Panc1 (cell line): ENCODE measurements around the gene TSHZ3. TPM values are rescaled to one million over a fixed set of nuclear protein-coding genes. Genes with fewer than 3 reads are reported as not detected.

Experiments used
- ATAC-seq: fragments of 200-7000 bp; cut with Tn5 transposase; 2 replicates; pipeline ENCODE4 v1.9.1; 2020; ENCODE audit warnings: mild to moderate bottlenecking, moderate library complexity
- BruUV-seq: library from RNA; stranded (reverse); fragments of 400-500 nt; replicated peaks from 2 replicates; lab custom pipeline; 2021; lab: Mats Ljungman, UMichigan
- CTCF ChIA-PET: fragments of 300-600 bp; sonication (Branson Sonifier 250); formaldehyde crosslinking; loops from one replicate; lab custom pipeline; 2022; ENCODE audit warnings: antibody characterized with exemption; lab: Charles Lee
- POLR2A ChIA-PET: fragments of 300-600 bp; sonication (Branson Sonifier 250); formaldehyde crosslinking; loops from one replicate; lab custom pipeline; 2022; ENCODE audit warnings: antibody characterized with exemption; lab: Charles Lee
- DNase-seq: peaks from one replicate; pipeline ENCODE4 v3.0.0-alpha.2; 2010; ENCODE audit warnings: low read depth, low spot score
- H3K27ac ChIP-seq: 2 replicates; pipeline ENCODE4 v1.5.1; 2011; ENCODE audit warnings: mild to moderate bottlenecking, low read length, inconsistent platforms
- H3K27me3 ChIP-seq: fragments of 200-500 bp; sonication (Bioruptor generic); 2 replicates; pipeline ENCODE4 v1.6.0; 2014; ENCODE audit warnings: low read length, inconsistent platforms; ENCODE audit not compliant: control insufficient read depth, insufficient read depth
- H3K36me3 ChIP-seq: fragments of 200-500 bp; sonication (Bioruptor generic); 2 replicates; pipeline ENCODE4 v1.5.1; 2014; ENCODE audit warnings: inconsistent platforms, mild to moderate bottlenecking, low read length, moderate library complexity; ENCODE audit not compliant: control insufficient read depth, insufficient read depth
- H3K4me1 ChIP-seq: 2 replicates; pipeline ENCODE4 v1.5.1; 2011; ENCODE audit warnings: inconsistent platforms, mild to moderate bottlenecking, low read length, moderate library complexity; ENCODE audit not compliant: control insufficient read depth, insufficient read depth
- H3K4me3 ChIP-seq, 2 experiments: 2 replicates each; pipeline ENCODE4 v1.5.1; 2011 to 2012; ENCODE audit warnings: low read depth in 2 of 2, low read length in 2 of 2, mild to moderate bottlenecking in 2 of 2, inconsistent platforms in 1 of 2, moderate library complexity in 1 of 2
- H3K9me3 ChIP-seq: fragments of 200-500 bp; sonication (Bioruptor generic); 2 replicates; pipeline ENCODE4 v1.5.1; 2014; ENCODE audit warnings: low read depth, mild to moderate bottlenecking, inconsistent platforms, low read length, moderate library complexity; ENCODE audit not compliant: control insufficient read depth, insufficient read depth
- POLR2AphosphoS5 ChIP-seq: IDR thresholded peaks from 2 replicates; pipeline ENCODE4 v1.6.1; 2012; ENCODE audit warnings: mild to moderate bottlenecking, low read depth, low read length, moderate library complexity
- SIN3A ChIP-seq: IDR thresholded peaks from 2 replicates; pipeline ENCODE4 v1.6.1; 2012; ENCODE audit warnings: low read depth, mild to moderate bottlenecking, low read length, moderate library complexity, borderline replicate concordance; ENCODE audit not compliant: insufficient read depth
- TCF7L2 ChIP-seq: IDR thresholded peaks from 2 replicates; pipeline ENCODE4 v1.6.1; 2011; ENCODE audit warnings: mild to moderate bottlenecking, low read depth, low read length, inconsistent platforms
- in situ Hi-C: cut with HindIII; loops from 2 replicates; pipeline ENCODE4 v1.10.0; 2016; ENCODE audit warnings: low sequenced_read_pairs, low pct_unique_long_range_greater_than_20kb
- intact Hi-C: fragments of 100-400 bp; cut with micrococcal nuclease; formaldehyde crosslinking; loops from one replicate; pipeline ENCODE4 v1.10.0; 2022; ENCODE audit not compliant: unreplicated experiment
- total RNA-seq: library from RNA; stranded (reverse); gene quantifications from one replicate; pipeline ENCODE4 v1.2.1, GENCODE V29; 2021; ENCODE audit not compliant: unreplicated experiment
- TF ChIP-seq, protein P1 (sequence below), 2 experiments: IDR thresholded peaks; 2 replicates each; pipeline ENCODE4 v1.6.1; 2011 to 2012; ENCODE audit warnings: low read depth in 2 of 2, control low read depth in 1 of 2, low read length in 1 of 2, mild to moderate bottlenecking in 1 of 2, moderate library complexity in 1 of 2; ENCODE audit not compliant: insufficient read depth in 1 of 2
- TF ChIP-seq, protein P2 (sequence below): fragments of 450-650 bp; IDR thresholded peaks from 2 replicates; pipeline ENCODE4 v1.5.1; 2017; ENCODE audit warnings: mild to moderate bottlenecking

TSHZ3 gene
- total RNA-seq, 1 experiment from 2014 or later, result 7.8 TPM

DNA sequence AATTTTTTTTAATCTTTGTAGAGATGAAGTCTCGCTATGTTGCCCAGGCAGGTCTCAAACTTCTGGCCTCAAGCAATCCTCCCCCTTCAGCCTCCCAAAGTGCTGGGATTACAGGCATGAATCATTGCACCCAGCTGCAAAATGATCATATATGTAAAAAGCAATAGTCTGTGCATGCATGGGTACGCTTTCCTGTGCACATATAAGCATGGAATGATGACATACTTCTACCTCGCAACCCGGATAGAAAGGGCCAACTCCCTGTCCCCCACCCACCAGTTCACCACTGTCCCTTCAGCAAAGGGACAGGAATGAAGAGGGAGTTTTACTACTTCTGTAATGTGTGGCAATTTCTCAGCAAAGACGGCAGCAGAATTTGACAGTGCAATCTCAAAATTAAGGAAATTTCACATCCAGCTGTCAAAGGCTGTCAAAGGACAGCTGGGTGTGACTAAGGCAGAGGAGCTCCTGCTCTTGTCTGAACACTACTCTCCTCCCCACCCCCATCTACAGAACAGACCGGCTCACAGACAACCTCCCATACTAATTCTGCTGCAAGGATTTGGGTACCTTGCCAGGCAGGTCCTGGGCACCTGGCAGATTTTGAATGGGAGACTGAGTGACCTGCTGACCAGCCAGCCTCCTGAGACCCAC is 95.6 kb downstream of the TSHZ3 start:
- CTCF ChIA-PET, result no interaction called here
- in situ Hi-C loops, result no loop called here
- no peak overlapping the region for H3K4me3 ChIP-seq
- intact Hi-C loops, result no loop called here
- no peaks in the 10 kb centered on the region for H3K36me3 ChIP-seq
- TF ChIP-seq, protein P1, sequence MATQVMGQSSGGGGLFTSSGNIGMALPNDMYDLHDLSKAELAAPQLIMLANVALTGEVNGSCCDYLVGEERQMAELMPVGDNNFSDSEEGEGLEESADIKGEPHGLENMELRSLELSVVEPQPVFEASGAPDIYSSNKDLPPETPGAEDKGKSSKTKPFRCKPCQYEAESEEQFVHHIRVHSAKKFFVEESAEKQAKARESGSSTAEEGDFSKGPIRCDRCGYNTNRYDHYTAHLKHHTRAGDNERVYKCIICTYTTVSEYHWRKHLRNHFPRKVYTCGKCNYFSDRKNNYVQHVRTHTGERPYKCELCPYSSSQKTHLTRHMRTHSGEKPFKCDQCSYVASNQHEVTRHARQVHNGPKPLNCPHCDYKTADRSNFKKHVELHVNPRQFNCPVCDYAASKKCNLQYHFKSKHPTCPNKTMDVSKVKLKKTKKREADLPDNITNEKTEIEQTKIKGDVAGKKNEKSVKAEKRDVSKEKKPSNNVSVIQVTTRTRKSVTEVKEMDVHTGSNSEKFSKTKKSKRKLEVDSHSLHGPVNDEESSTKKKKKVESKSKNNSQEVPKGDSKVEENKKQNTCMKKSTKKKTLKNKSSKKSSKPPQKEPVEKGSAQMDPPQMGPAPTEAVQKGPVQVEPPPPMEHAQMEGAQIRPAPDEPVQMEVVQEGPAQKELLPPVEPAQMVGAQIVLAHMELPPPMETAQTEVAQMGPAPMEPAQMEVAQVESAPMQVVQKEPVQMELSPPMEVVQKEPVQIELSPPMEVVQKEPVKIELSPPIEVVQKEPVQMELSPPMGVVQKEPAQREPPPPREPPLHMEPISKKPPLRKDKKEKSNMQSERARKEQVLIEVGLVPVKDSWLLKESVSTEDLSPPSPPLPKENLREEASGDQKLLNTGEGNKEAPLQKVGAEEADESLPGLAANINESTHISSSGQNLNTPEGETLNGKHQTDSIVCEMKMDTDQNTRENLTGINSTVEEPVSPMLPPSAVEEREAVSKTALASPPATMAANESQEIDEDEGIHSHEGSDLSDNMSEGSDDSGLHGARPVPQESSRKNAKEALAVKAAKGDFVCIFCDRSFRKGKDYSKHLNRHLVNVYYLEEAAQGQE (IDR thresholded peaks at IDR 0.05; ENCODE audit: insufficient read depth in 1 of 2, low read depth in 2 of 2, low read length in 1 of 2), result no peak
- TF ChIP-seq, protein P2, sequence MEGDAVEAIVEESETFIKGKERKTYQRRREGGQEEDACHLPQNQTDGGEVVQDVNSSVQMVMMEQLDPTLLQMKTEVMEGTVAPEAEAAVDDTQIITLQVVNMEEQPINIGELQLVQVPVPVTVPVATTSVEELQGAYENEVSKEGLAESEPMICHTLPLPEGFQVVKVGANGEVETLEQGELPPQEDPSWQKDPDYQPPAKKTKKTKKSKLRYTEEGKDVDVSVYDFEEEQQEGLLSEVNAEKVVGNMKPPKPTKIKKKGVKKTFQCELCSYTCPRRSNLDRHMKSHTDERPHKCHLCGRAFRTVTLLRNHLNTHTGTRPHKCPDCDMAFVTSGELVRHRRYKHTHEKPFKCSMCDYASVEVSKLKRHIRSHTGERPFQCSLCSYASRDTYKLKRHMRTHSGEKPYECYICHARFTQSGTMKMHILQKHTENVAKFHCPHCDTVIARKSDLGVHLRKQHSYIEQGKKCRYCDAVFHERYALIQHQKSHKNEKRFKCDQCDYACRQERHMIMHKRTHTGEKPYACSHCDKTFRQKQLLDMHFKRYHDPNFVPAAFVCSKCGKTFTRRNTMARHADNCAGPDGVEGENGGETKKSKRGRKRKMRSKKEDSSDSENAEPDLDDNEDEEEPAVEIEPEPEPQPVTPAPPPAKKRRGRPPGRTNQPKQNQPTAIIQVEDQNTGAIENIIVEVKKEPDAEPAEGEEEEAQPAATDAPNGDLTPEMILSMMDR, result no peak
- TF ChIP-seq POLR2AphosphoS5 (no peak), TCF7L2 (no peak), SIN3A (no peak)
- POLR2A ChIA-PET, result no interaction called here
- H3K27me3 ChIP-seq, result no peaks in the 10 kb centered on the region
- H3K4me1 ChIP-seq, result no peaks in the 10 kb centered on the region
- H3K27ac ChIP-seq, result no peak overlapping the region
- no peaks in the 10 kb centered on the region for H3K9me3 ChIP-seq
- no peak for DNase-seq
- ATAC-seq, result no peak
- no TSS peak for BruUV-seq

DNA sequence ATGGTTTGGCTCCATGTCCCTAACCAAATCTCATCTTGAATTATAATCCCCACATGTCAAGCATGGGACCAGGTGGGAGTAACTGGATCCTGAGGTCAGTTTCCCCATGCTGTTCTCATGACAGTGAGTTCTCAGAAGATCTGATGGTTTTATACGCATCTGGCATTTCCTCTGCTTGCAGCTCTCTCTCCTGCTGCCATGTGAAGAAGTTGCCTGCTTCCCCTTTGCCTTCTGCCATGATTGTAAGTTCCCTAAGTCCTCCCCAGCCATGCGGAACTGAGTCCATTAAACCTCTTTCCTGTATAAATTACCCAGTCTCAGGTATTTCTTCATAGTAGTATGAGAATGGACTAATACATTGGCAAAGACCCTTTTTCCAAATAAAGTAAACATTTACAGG is 96.8 kb downstream of the TSHZ3 start:
- TF ChIP-seq, protein P2, result no peak
- no peak for TF ChIP-seq TCF7L2
- no peak for TF ChIP-seq SIN3A
- no peak for TF ChIP-seq POLR2AphosphoS5
- TF ChIP-seq, protein P1 (IDR thresholded peaks at IDR 0.05; ENCODE audit: insufficient read depth in 1 of 2, low read depth in 2 of 2, low read length in 1 of 2), result no peak
- BruUV-seq, result no TSS peak
- CTCF ChIA-PET, result no interaction called here
- Histone ChIP-seq H3K27me3 (no peaks in the 10 kb centered on the region), H3K36me3 (no peaks in the 10 kb centered on the region), H3K4me1 (no peaks in the 10 kb centered on the region), H3K9me3 (no peaks in the 10 kb centered on the region), H3K4me3 (no peak overlapping the region), H3K27ac (no peak overlapping the region)
- POLR2A ChIA-PET, result no interaction called here
- DNase-seq (no peak), ATAC-seq (no peak)
- intact Hi-C loops (no loop called here), in situ Hi-C loops (no loop called here)
